ENCODE data around the gene SKAP1. TPM values are rescaled to one million over a fixed set of nuclear protein-coding genes. Genes with fewer than 3 reads are reported as not detected.
"Not testable (repeated sequence)": the region's sequence is repeated elsewhere in the genome, so short reads cannot be mapped to it uniquely, and the experiment has no call there.

SKAP1 gene
- total RNA-seq, 2 experiments from 2014 or later = 75.5 to 91.4 TPM

- Mint-ChIP-seq H3K27ac (no peak overlapping the region), H3K4me1 (peaks cover 21% of the 10 kb centered on the region), H3K36me3 (peaks cover 1% of the 10 kb centered on the region), H3K4me3 (no peak overlapping the region), H3K9me3 (ENCODE audit: low read depth) (no peaks in the 10 kb centered on the region), H3K27me3 (no peaks in the 10 kb centered on the region)
- DNase-seq (no peak), ATAC-seq (no peak)
- CTCF ChIA-PET = interaction anchor here (1.0 to 4.1 kb wide), 2 partner anchors 16 to 18 kb away, joined by 3 to 14 read pairs; no protein-coding TSS in a partner anchor
Measured at GRCh38 chr17:48247603-48248002, 182.4 kb downstream of the SKAP1 start.

GRCh38 chr17:48247038-48247437, 183.0 kb downstream of the SKAP1 start:
- no peak overlapping the region for H3K4me3 Mint-ChIP-seq
- no peaks in the 10 kb centered on the region for H3K9me3 Mint-ChIP-seq (ENCODE audit: low read depth)
- CTCF ChIA-PET = interaction anchor here (1.0 to 4.1 kb wide), 3 partner anchors 17 to 167 kb away, joined by 3 to 14 read pairs (median 3); no protein-coding TSS in a partner anchor
- ATAC-seq (no peak), DNase-seq (no peak)
- H3K4me1 Mint-ChIP-seq = peaks cover 21% of the 10 kb centered on the region
- peaks cover 1% of the 10 kb centered on the region for H3K36me3 Mint-ChIP-seq
- no peaks in the 10 kb centered on the region for H3K27me3 Mint-ChIP-seq
- H3K27ac Mint-ChIP-seq = no peak overlapping the region

- CTCF ChIA-PET = interaction anchor here (1.0 kb wide), 2 partner anchors 17 to 166 kb away, joined by 3 read pairs; no protein-coding TSS in a partner anchor
- Mint-ChIP-seq H3K36me3 (peaks cover 1% of the 10 kb centered on the region), H3K4me3 (no peak overlapping the region), H3K27ac (no peak overlapping the region), H3K9me3 (ENCODE audit: low read depth) (no peaks in the 10 kb centered on the region), H3K27me3 (no peaks in the 10 kb centered on the region), H3K4me1 (peaks cover 24% of the 10 kb centered on the region)
- ATAC-seq (no peak), DNase-seq (no peak)
Measured at GRCh38 chr17:48246612-48247011, 183.4 kb downstream of the SKAP1 start.

GRCh38 chr17:48245465-48246033, 184.5 kb downstream of the SKAP1 start:
- not testable (repeated sequence) for ATAC-seq
- CTCF ChIA-PET = interaction anchor here (1.1 to 1.3 kb wide), 3 partner anchors 21 to 348 kb away, joined by 3 to 4 read pairs (median 3); partner anchors contain the start of gene HOXB5
- H3K4me1 Mint-ChIP-seq = peaks cover 35% of the 10 kb centered on the region

GRCh38 chr17:48244814-48245213, 185.2 kb downstream of the SKAP1 start:
- H3K9me3 Mint-ChIP-seq (ENCODE audit: low read depth) = no peaks in the 10 kb centered on the region
- ATAC-seq = no peak
- peak overlapping the region; percentile 27 for H3K27ac Mint-ChIP-seq
- no peaks in the 10 kb centered on the region for H3K27me3 Mint-ChIP-seq
- H3K4me1 Mint-ChIP-seq = peaks cover 42% of the 10 kb centered on the region
- DNase-seq = no peak
- H3K4me3 Mint-ChIP-seq = no peak overlapping the region
- CTCF ChIA-PET = interaction anchor here (1.0 to 1.3 kb wide), 5 partner anchors 9 to 349 kb away, joined by 3 to 4 read pairs (median 3); partner anchors contain the start of gene HOXB5
- H3K36me3 Mint-ChIP-seq = peaks cover 1% of the 10 kb centered on the region

More at GRCh38 chr17:48245465-48246033, 184.5 kb downstream of the SKAP1 start:
- H3K36me3 Mint-ChIP-seq; H3K27ac Mint-ChIP-seq; H3K4me3 Mint-ChIP-seq; H3K27me3 Mint-ChIP-seq; H3K9me3 Mint-ChIP-seq (ENCODE audit: low read depth); DNase-seq: not testable (repeated sequence)

- Mint-ChIP-seq H3K9me3 (ENCODE audit: low read depth) (no peaks in the 10 kb centered on the region), H3K27ac (no peak overlapping the region), H3K36me3 (peaks cover 1% of the 10 kb centered on the region), H3K4me1 (peaks cover 48% of the 10 kb centered on the region), H3K4me3 (no peak overlapping the region), H3K27me3 (no peaks in the 10 kb centered on the region)
- DNase-seq = no peak
- CTCF ChIA-PET = interaction anchor here (1.0 to 1.3 kb wide), 4 partner anchors 9 to 59 kb away, joined by 3 to 4 read pairs (median 3); no protein-coding TSS in a partner anchor
- no peak for ATAC-seq
Measured at GRCh38 chr17:48244121-48244711, 185.8 kb downstream of the SKAP1 start.

- H3K9me3 Mint-ChIP-seq (ENCODE audit: low read depth) = no peaks in the 10 kb centered on the region
- no peaks in the 10 kb centered on the region for H3K27me3 Mint-ChIP-seq
- H3K4me1 Mint-ChIP-seq = peaks cover 62% of the 10 kb centered on the region
- CTCF ChIA-PET = no interaction called here
- peaks cover 4% of the 10 kb centered on the region for H3K36me3 Mint-ChIP-seq
- H3K27ac Mint-ChIP-seq = no peak overlapping the region
- DNase-seq = no peak
- no peak overlapping the region for H3K4me3 Mint-ChIP-seq
- ATAC-seq = no peak
Measured at GRCh38 chr17:48241770-48242497, 188.1 kb downstream of the SKAP1 start.

GRCh38 chr17:48241131-48241591, 188.9 kb downstream of the SKAP1 start:
- Mint-ChIP-seq H3K27me3 (no peaks in the 10 kb centered on the region), H3K36me3 (peaks cover 4% of the 10 kb centered on the region), H3K4me1 (peaks cover 67% of the 10 kb centered on the region), H3K4me3 (no peak overlapping the region), H3K27ac (peak overlapping the region; percentile 34), H3K9me3 (ENCODE audit: low read depth) (no peaks in the 10 kb centered on the region)
- CTCF ChIA-PET = no interaction called here
- DNase-seq = peak; percentile 71
- peak; percentile 87 for ATAC-seq

- no peak overlapping the region for H3K4me3 Mint-ChIP-seq
- H3K36me3 Mint-ChIP-seq = peaks cover 4% of the 10 kb centered on the region
- H3K4me1 Mint-ChIP-seq = peaks cover 67% of the 10 kb centered on the region
- no peaks in the 10 kb centered on the region for H3K27me3 Mint-ChIP-seq
- no peaks in the 10 kb centered on the region for H3K9me3 Mint-ChIP-seq (ENCODE audit: low read depth)
- no peak for ATAC-seq
- no peak for DNase-seq
- H3K27ac Mint-ChIP-seq = peak overlapping the region; percentile 34
- CTCF ChIA-PET = interaction anchor here (0.5 kb wide), 1 partner anchor 293 kb away, joined by 3 read pairs; no protein-coding TSS in a partner anchor
Measured at GRCh38 chr17:48240562-48241130, 189.4 kb downstream of the SKAP1 start.

- Mint-ChIP-seq H3K27ac (no peak overlapping the region), H3K4me1 (peaks cover 67% of the 10 kb centered on the region), H3K4me3 (no peak overlapping the region), H3K9me3 (ENCODE audit: low read depth) (no peaks in the 10 kb centered on the region), H3K36me3 (peaks cover 4% of the 10 kb centered on the region), H3K27me3 (no peaks in the 10 kb centered on the region)
- no peak for DNase-seq
- no peak for ATAC-seq
- CTCF ChIA-PET = interaction anchor here (0.5 to 1.7 kb wide), 2 partner anchors 25 to 293 kb away, joined by 3 to 5 read pairs; no protein-coding TSS in a partner anchor
Measured at GRCh38 chr17:48240122-48240521, 189.9 kb downstream of the SKAP1 start.

- ATAC-seq (no peak), DNase-seq (no peak)
- Mint-ChIP-seq H3K27me3 (no peaks in the 10 kb centered on the region), H3K36me3 (peaks cover 7% of the 10 kb centered on the region), H3K4me3 (no peak overlapping the region), H3K9me3 (ENCODE audit: low read depth) (no peaks in the 10 kb centered on the region), H3K4me1 (peaks cover 62% of the 10 kb centered on the region), H3K27ac (no peak overlapping the region)
- CTCF ChIA-PET = interaction anchor here (1.0 to 1.7 kb wide), 3 partner anchors 12 to 26 kb away, joined by 3 to 5 read pairs (median 3); no protein-coding TSS in a partner anchor
Measured at GRCh38 chr17:48239603-48239995, 190.4 kb downstream of the SKAP1 start.

GRCh38 chr17:48238933-48239602, 190.9 kb downstream of the SKAP1 start:
- no peak overlapping the region for H3K4me3 Mint-ChIP-seq
- CTCF ChIA-PET = interaction anchor here (1.0 to 1.7 kb wide), 4 partner anchors 11 to 354 kb away, joined by 3 to 5 read pairs (median 3); no protein-coding TSS in a partner anchor
- no peaks in the 10 kb centered on the region for H3K9me3 Mint-ChIP-seq (ENCODE audit: low read depth)
- no peak overlapping the region for H3K27ac Mint-ChIP-seq
- DNase-seq = no peak
- H3K27me3 Mint-ChIP-seq = no peaks in the 10 kb centered on the region
- H3K36me3 Mint-ChIP-seq = peaks cover 7% of the 10 kb centered on the region
- H3K4me1 Mint-ChIP-seq = peaks cover 56% of the 10 kb centered on the region
- ATAC-seq = no peak
